ENCODE data around the gene LMF1.
"Not testable (repeated sequence)": the region's sequence is repeated elsewhere in the genome, so short reads cannot be mapped to it uniquely, and the experiment has no call there.

Gene LMF1

GRCh38 chr16:968620-969019 is 2.2 kb downstream of the LMF1 start:
- no peak for DNase-seq

GRCh38 chr16:967546-968295 is 3.1 kb downstream of the LMF1 start:
- DNase-seq = no peak

GRCh38 chr16:967077-967541 is 3.7 kb downstream of the LMF1 start:
- no peak for DNase-seq

- no peak for DNase-seq
Observed at GRCh38 chr16:966505-966904, 4.3 kb downstream of the LMF1 start.

GRCh38 chr16:966035-966434 is 4.7 kb downstream of the LMF1 start:
- DNase-seq = no peak

- DNase-seq = no peak
Observed at GRCh38 chr16:965487-965886, 5.3 kb downstream of the LMF1 start.

- DNase-seq = no peak
Observed at GRCh38 chr16:965036-965395, 5.8 kb downstream of the LMF1 start.

- no peak for DNase-seq
Observed at GRCh38 chr16:964356-965035, 6.3 kb downstream of the LMF1 start.

- no peak for DNase-seq
Observed at GRCh38 chr16:963913-964312, 6.9 kb downstream of the LMF1 start.

GRCh38 chr16:962901-963814 is 7.6 kb downstream of the LMF1 start:
- DNase-seq = no peak

- DNase-seq = no peak
Observed at GRCh38 chr16:962366-962765, 8.4 kb downstream of the LMF1 start.

- no peak for DNase-seq
Observed at GRCh38 chr16:959232-960040, 11.3 kb downstream of the LMF1 start.

GRCh38 chr16:955766-956165 is 15.0 kb downstream of the LMF1 start:
- DNase-seq = not testable (repeated sequence)

- DNase-seq = not testable (repeated sequence)
Observed at GRCh38 chr16:953818-954217, 17.0 kb downstream of the LMF1 start.

GRCh38 chr16:952321-952720 is 18.5 kb downstream of the LMF1 start:
- no peak for DNase-seq

GRCh38 chr16:951660-952301 is 19.0 kb downstream of the LMF1 start:
- no peak for DNase-seq

- not testable (repeated sequence) for DNase-seq
Observed at GRCh38 chr16:950733-951573, 19.8 kb downstream of the LMF1 start.

GRCh38 chr16:948767-949166 is 22.0 kb downstream of the LMF1 start:
- not testable (repeated sequence) for DNase-seq

GRCh38 chr16:947922-948303 is 22.9 kb downstream of the LMF1 start:
- DNase-seq = not testable (repeated sequence)

- DNase-seq = no peak
Observed at GRCh38 chr16:947255-947921, 23.4 kb downstream of the LMF1 start.

- no peak for DNase-seq
Observed at GRCh38 chr16:946048-946395, 24.8 kb downstream of the LMF1 start.

Data from fibroblast of upper back skin (primary cell).